HG03565 (cell line): Measurements from ENCODE around the gene MAK.
A peak's percentile ranks its signal among the peaks of the same experiment; 100 is the strongest.
"Not testable (repeated sequence)": the region's sequence is repeated elsewhere in the genome, so short reads cannot be mapped to it uniquely, and the experiment has no call there.

Experiments
- ATAC-seq: cut with Tn5 transposase; IDR thresholded peaks from one replicate; pipeline ENCODE4 v1.9.1; 2021; ENCODE audit warnings: mild to moderate bottlenecking, moderate library complexity; ENCODE audit not compliant: unreplicated experiment

MAK gene

GRCh38 chr6:10792101-10792500 is 46.2 kb downstream of the MAK start:
- no peak for ATAC-seq

DNA sequence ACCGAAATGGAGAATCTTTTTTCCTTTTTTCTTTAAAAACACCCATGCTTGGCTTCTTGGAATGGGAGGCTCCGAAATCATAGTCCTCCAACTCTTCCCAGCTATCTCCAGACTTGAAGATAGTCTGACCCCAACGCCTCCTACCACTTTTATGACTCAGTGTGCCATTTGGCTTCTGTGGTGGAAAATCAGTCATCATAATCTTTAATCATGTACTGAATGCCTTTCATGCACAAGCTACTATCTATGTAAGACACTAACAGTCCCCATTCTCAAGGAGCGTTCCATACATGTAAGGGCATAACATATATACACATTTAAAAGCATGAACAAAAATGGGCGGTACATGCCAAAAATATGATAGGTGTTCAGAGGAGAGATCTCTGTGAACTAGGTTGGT is 46.7 kb downstream of the MAK start:
- no peak for ATAC-seq

DNA sequence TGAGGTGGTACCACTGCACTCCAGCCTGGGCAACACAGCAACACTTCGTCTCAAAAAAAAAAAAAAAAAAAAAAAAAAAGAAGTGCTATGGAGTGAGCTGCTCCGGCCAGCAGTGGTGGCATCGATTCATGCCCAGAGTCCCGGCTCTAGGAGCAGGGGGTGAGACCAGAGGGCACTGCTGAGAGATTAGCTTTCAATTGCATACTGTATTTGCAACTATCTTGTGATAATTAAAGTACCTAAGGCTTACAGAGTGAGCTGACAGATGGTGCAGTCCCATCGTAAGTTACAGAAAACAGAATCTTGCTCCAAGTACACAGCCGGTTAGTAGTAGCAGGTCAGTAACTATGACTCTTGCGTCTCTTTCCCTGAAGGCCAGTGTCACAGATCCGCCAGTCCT is 59.3 kb downstream of the MAK start:
- ATAC-seq = no peak

- ATAC-seq = no peak
Observed at GRCh38 chr6:10778230-10778629, 60.1 kb downstream of the MAK start.

DNA sequence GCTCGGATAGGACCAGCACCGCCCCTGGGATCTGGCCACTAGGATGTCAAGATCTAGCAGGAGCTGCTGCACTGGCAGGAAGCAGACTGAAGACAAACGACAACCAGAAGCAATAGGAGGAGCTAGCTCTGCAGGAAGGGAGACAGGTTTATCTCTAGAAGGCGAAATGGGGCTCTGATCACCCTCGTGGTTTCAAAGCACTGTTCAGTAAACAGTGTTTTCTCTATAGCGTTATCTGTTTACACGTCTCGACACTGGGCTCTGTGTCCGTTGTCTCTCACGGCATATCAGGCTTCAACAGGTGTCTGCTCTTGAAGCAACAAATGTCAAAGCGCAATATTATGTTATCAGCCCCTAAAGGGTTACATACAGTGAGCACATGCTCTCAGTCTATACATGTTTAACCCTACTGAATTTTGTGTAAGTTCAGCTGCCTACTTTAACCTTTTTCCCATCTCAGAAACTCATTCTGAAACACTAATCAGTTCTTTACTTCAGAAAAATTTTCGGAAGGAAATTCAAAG is 66.9 kb downstream of the MAK start:
- no peak for ATAC-seq

DNA sequence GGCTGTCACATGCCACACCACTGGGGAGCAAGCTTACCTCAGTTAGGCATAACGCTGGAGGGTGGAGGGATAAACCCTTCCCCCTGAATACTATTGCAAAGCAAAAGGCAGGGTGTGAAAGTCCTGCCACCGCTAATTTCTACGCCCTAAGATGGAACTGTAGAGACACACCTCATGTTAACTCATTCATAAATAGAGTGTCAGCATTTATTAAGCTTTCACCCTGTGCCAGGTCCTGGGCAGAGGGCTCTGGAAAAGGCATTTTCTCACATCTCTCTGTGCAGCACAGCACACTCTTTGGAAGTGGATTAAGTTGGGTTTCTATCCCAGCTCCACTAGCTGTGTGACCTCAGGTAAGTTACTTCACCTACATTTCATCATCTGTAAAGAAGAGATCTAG is 68.9 kb downstream of the MAK start:
- ATAC-seq = no peak

GRCh38 chr6:10763006-10763405 is 75.3 kb downstream of the MAK start:
- no peak for ATAC-seq

- no peak for ATAC-seq
Observed at GRCh38 chr6:10759884-10760329, 78.4 kb downstream of the MAK start.

- peak; percentile 49 for ATAC-seq
Observed at GRCh38 chr6:10759312-10759839, 79.0 kb downstream of the MAK start.

DNA sequence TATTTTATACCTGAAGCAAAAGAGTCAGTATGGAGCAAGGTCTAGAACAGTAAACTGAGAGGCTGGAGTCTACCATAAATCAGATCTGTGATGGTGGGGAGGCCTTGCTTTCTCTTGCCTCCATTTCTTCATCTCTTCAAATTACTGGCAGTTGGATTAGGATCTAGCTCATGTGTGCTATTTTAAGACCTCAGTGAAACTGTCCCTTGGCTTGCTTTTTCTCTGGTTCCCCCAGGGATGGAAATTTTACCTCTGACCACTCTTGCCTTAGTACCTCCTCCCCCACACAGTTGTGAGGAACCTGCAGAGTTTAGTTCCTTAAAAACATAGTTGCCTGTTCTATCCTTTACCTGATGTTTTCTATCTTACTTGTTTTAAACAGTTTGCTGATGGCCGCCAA is 82.3 kb downstream of the MAK start:
- ATAC-seq = no peak

DNA sequence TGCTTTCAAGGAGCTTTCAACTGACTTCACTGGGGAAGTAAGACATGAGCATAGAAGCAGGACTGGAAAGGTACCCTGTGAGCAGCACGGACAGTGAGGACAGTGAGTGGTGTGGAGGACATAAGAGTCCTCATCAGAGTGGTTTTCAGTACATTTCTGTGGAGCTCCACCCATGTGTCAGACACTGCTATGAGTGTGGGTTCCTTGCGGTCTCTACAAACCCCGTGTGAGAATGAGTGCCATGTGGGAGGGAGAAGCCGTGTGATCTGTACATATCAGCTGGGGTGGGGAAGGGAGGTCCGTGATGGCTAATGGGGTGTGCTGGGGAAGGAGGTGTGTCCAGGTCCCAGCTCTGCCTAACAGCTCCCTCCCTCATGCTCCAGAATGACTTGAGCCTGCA is 86.6 kb downstream of the MAK start:
- not testable (repeated sequence) for ATAC-seq

DNA sequence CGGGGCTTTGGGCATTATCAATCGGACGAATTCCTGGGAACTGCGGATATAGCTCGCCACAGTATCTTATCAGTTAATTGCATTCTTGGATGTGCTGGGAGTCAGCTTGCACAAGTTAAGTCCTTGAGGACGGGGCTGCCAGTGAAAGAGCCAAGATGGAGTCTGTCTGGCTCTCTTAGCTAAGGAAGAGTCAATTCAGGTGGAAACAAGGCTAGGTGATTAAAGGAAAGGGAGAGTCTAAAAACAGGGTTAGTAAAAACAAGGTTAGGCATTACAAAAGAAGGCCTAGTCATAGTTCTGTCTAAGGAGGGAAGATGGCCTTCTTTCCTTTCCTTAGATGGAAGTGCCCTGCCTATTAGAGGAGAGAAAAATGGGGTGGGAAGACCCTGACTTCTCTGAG is 87.8 kb downstream of the MAK start:
- ATAC-seq = not testable (repeated sequence)

DNA sequence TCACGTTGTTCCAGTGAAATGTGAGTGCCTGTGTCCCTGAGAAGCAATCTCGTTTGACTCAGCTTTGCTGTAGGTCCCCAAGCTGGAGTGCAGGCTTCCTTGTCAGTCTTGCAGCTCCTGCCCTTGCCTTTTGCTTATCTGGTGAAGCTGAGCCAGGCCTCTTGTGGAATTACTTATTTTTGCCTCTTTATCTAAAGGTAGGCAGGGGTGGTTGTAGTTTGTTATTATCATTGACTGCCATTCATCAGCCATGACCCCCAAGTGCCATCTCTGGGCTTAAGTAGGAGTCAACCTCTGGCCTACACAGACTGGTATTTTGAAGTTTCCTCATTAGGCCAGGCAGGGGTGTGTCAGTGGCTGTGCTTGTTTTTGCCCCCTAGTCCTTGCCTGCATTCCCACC is 88.6 kb downstream of the MAK start:
- ATAC-seq = no peak

DNA sequence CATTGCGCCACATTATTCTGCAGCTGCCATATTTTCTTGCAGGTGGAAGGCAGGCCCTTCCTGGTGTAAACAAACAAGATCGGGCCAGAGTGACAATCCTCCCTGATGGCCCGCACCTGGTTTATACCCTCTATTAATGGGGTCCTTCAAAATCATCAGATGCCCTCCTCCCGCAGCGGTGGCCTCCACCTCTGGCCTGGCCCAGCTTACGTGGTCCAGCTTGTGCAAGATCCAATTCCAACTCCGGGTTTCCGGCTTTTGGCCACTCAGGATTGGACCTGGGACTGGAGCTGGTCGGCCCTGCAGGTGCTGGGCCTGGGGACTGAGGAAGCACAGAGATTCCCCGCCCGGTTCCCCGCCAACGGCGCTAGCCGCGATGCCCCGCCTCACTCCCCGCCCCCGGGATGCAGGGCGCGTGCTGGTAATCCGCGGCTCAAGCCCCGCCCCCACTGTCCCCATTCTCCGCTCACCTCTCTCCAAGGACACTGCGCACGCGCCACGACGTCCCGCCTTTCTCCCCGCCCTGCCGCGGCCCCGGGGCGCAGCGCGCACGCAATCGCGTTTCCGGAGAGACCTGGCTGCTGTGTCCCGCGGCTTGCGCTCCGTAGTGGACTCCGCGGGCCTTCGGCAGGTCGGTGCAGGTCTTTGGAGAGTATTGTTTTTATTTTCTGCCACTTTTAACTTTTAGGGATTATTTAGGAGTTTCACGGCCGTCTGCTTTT is 90.9 kb downstream of the MAK start, which contains the start of gene TMEM14B:
Gene TMEM14B (plus strand): TSS at position 555 of the 722 bp plus-strand sequence. CDS start 1,441 bp downstream, outside the sequence.
- ATAC-seq = peak; percentile 91

- ATAC-seq = no peak
Observed at GRCh38 chr6:10746915-10747250, 91.5 kb downstream of the MAK start.

DNA sequence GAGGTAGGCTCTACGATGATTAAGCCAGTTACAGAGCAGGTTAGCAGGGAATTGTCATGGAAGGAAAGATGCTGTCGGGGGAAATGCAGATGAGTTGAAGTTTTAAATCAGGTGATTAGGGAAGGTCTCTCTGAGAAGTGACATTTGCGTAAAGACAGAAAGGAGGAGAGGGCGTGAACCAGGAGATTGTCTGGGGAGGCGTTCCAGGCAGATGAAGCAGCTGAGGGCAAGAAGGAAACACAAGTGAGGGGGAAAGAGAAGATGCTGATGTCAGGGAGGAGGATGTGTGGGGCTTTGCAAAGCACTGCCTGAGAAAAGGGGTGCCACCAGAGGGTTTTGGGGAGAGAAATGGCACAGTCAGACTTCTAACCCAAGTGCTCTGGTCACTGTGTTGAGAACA is 93.2 kb downstream of the MAK start:
- ATAC-seq = no peak

- no peak for ATAC-seq
Observed at GRCh38 chr6:10743515-10743914, 94.8 kb downstream of the MAK start.

GRCh38 chr6:10742251-10742650 is 96.1 kb downstream of the MAK start:
- ATAC-seq = no peak

- not testable (repeated sequence) for ATAC-seq
Observed at GRCh38 chr6:10741643-10742042, 96.7 kb downstream of the MAK start.

DNA sequence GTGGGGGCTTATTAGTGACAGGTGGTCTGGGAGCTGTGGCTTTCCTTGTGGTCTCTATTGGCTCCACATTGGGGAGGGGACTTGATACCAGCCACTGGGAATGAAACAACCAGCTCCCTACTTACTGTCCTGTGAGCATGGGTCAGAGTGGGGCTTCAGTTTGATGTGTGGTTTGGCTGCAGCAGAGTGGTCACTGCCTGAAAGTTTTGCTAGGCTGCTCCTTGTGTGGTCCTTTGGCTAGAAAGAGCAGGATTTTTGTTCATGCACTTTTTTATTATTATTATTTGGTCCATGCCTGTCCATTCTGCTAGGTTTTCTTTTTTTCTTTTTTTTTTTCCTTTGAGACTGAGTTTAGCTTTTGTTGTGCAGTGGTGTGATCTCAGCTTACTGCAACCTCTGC is 98.3 kb downstream of the MAK start:
- no peak for ATAC-seq

- ATAC-seq = no peak
Observed at GRCh38 chr6:10736731-10737130, 101.6 kb downstream of the MAK start.

GRCh38 chr6:10733863-10734262 is 104.5 kb downstream of the MAK start:
- ATAC-seq = no peak
